NCI-H82 (cell line): ENCODE data around the gene CD40LG.

ENCODE experiments used
- DNase-seq: peaks from one replicate; lab custom pipeline; 2025; lab: John Stamatoyannopoulos, UW

CD40LG gene

DNA sequence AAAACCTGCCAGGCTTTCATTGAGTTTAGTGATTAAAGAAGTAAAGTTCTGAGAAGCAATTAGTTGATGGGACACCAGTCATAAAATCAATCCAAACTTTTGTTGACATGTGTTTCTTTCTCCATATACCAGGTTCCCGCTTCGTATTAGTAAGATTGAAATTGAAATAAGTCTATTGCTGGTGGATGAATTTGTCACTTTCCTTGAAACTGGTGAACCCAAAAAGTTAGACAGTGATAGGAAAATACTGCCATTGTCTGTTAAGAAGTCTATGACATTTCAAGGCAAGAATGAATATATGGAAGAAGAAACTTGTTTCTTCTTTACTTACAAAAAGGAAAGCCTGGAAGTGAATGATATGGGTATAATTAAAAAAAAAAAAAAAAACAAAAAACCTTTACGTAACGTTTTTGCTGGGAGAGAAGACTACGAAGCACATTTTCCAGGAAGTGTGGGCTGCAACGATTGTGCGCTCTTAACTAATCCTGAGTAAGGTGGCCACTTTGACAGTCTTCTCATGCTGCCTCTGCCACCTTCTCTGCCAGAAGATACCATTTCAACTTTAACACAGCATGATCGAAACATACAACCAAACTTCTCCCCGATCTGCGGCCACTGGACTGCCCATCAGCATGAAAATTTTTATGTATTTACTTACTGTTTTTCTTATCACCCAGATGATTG is at the start of gene CD40LG:
Gene CD40LG (plus strand): TSS at position 482 of the 684 bp plus-strand sequence. CDS start 91 bp downstream, at position 573.
- no peak for DNase-seq

DNA sequence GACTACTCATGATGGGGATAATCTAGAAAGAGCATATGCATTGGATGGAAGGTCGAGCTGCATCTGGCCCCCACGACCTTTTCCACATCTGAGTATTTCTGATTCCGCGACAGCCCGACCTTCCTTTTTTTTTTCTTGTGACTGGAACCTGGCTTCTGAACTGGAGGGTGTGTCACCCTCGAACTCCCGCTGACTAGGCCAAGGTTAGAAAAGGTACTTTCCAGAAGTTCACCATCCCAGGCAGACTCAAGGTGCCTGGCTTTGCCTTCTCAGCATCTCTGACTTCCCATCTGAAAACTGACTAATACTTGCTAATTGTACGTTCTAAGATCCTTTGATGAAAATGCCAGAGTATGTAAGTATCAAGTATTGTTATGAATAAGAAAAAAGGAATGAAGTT is 49.3 kb upstream of the CD40LG start:
- DNase-seq: no peak

DNA sequence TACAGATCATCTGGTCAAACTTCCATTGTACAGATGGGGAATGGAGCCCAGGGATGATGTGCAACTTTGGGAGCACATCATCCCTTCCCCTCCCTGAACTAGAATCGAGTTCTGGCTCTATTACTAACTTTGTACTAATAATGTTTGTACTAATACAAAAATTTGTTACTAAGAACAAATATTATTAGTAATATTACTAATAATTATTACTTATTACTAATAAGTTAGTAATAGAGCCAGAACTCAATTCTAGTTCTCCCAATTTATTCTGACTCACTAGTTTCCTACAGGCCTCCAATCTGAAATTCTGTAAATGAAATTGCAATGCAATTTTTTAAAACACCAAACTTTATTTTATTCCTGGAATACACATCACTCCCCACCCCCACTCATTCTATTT is 47.9 kb upstream of the CD40LG start:
- DNase-seq: no peak

GRCh38 chrX:136607236-136607635 is 40.7 kb upstream of the CD40LG start:
- no peak for DNase-seq

DNA sequence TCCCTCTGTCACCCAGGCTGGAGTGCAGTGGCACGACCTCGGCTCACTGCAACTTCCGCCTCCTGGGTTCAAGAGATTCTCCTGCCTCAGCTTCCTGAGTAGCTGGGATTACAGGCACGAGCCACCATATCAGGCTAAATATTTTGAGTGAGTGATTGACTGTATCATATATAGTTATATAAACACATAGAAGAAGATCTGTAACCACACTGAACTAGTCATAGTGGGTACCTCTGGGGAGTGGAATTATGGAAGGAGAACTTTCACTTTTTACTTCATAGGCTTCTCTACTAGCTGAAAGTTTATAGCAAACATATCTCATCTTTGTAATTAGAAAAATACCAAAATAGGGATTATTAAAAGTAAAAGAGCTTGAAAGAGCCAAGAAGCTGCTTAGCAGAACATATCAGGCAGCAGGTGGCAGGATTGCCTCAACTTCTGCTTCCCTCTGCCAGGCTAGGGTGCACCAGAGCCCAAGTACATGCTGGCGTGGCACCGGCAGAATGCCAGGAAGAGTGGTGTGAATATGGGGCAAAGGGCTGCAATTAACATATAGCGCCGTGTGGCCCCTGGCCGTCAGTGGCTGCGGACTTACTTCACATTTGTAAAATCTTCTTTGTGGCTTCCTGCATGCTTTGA is 39.5 kb upstream of the CD40LG start:
- peak; percentile 61 for DNase-seq

GRCh38 chrX:136616987-136617685 is 30.8 kb upstream of the CD40LG start:
- DNase-seq: peak; percentile 28

GRCh38 chrX:136619899-136620505 is 28.0 kb upstream of the CD40LG start:
- DNase-seq: no peak

DNA sequence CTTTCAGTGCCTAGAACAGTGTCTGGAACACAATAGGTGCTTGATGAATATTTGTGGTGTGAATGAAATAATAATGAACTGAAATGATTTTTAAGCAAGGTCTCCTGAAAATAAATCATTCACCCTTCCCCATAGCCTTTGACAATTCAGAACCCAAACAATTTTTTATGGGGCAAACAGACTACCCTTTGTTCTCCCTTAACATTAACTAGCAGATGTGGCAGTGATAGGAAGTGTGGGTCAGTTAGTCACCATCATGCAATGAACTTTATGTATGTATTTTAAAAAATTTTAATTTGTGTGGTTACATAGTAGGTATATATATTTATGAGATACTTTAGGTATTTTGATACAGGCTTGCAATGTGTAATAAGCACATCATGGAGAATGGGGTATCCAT is 27.2 kb upstream of the CD40LG start:
- no peak for DNase-seq

DNA sequence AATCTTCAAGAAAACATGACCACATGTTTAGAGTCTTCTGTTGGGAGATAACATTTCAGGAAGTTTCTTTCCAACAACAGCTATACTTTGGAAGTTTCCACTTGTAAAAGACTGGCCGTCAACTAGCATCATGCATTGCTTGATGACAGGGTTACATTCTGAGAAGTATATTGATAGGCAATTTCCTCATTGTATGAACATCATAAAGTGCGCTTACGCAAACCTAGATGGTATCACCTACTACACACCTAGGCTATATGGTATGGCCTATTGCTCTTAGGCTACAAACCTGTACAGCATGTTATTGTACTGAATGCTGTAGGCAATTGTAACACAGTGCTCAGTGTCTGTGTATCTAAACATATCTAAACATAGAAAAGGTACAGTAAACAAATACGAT is 25.4 kb upstream of the CD40LG start:
- DNase-seq: no peak

DNA sequence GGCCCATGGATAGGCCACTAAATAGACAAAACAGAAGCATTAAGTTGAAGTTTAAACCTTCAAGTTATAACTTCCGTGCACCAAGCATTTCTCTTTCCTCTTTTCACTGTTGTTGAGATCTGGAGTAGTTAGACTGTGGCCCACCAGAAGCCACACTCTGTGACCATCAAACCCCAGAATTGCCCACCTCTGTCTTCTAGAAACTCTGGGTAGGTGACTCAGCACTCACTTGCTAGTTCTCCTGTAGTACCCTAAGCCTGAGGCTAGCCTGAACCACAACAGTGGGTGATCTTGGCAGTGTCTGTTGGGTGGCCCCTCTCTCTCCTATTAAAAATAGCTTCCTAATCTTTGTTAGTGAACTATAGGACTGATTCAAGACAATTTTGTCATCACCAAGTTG is 24.6 kb upstream of the CD40LG start:
- no peak for DNase-seq

DNA sequence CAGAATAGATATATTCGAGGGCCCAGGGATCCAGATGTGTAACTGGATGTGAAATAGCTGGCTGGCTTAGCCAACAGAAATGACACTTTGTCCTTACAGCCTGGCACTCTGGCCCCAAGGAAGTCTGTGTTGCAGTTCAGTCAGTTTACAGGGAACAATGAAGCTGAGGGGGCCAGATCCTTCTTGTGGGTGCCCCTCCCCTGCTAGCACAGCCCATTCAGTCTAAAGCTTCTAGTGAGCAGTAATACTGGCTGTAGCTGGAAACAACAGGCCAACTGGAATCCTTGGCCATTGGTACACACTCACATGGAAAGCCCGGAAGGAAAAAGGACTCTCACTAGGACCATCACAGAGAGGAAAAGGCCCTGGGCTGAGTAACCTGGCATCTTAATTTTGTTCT is 22.7 kb upstream of the CD40LG start:
- DNase-seq: peak; percentile 44

GRCh38 chrX:136626237-136626636 is 21.7 kb upstream of the CD40LG start:
- peak; percentile 17 for DNase-seq

GRCh38 chrX:136626891-136627290 is 21.1 kb upstream of the CD40LG start:
- DNase-seq: no peak

DNA sequence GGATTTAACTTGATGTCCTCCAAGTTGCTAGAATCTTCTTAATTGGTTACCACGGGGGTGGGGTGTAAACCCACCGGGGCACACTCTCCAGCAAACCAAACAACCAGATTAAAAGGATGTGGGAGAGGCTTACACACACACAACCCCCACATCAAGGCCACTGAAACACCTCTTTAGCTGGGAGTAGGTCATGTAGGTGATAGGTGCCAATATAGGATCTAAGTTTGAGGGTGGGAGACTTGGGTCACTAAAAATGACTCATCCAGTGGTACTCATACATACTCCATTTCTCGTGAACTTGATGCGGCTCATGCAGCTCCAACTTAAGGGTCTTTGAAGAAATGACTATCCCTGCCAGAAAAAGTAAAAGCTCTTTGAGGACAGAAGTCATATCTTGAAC is 20.5 kb upstream of the CD40LG start:
- peak; percentile 14 for DNase-seq

DNA sequence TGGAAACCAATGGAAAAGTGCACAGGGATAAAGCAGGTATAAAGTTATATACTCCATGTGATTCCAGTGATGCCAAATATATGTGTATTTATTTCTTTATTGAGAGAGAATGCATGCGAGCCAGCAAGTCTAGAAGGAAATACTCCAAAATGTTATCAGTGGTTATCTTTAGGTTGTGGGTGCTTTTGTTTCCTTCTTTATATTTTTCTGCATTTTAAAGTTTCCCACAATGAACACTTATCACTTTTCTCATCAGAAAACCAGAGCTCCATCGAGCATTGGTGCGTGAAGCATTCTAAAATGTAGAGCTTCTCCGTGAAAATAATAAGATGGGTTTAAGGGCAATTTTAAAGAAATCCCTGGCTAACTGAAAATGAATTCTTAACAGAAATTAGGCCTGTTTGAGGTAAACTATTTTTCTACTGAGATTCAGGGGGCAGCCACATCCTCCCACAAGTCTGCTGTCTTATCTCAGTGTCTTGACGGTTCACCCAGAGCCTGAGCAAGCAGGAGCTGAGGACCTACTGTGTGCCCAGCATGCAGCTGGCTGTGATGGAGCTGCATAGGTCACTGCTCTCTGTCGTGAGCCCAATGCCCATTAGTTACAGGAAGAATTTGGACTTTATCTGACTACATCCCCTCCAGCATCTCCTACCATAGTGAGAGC is 18.7 kb upstream of the CD40LG start:
- DNase-seq: no peak

- DNase-seq: no peak
These were observed 17.1 kb upstream of the CD40LG start for GRCh38 chrX:136630881-136631280.

DNA sequence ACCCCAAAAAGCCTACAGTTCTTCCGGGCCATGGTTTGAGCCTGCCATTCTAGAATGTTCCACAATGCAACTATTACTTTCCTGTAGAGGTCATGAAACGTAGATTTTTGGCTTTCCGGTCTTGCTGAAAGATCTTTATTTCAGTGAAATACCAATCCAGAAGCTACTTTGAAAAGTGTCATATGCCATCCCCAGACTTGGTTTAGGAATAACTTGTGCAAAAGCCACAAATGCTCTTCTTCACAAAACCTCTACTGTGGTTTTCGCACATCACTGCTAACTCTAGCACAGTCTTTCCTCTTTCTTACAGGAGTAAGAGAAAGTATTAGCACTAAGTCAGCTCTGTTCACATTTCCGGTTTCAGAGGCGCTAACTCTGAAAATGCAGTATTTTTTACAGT is 12.7 kb upstream of the CD40LG start:
- no peak for DNase-seq

GRCh38 chrX:136636121-136636520 is 11.8 kb upstream of the CD40LG start:
- peak; percentile 92 for DNase-seq

GRCh38 chrX:136639506-136640176 is 8.3 kb upstream of the CD40LG start:
- DNase-seq: no peak

DNA sequence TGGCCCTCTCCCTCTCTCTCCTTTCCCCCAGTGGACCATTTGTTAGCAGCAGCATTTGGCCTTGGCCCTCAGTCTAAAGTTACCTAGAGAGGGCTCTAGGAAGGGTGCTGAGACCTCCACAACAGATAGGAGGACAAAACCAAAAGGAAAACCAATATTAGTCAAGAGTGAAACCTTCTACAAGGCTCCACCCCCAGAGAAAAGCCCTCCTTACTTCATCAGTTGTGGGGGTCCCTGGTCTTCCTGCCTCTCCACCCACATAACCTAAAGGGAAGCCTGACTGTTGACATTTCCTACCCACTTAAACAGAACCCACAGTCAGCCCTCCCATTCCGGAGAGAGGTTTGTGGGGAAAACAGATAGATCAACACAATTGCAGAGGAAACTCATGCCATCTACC is 4.7 kb upstream of the CD40LG start:
- DNase-seq: no peak

DNA sequence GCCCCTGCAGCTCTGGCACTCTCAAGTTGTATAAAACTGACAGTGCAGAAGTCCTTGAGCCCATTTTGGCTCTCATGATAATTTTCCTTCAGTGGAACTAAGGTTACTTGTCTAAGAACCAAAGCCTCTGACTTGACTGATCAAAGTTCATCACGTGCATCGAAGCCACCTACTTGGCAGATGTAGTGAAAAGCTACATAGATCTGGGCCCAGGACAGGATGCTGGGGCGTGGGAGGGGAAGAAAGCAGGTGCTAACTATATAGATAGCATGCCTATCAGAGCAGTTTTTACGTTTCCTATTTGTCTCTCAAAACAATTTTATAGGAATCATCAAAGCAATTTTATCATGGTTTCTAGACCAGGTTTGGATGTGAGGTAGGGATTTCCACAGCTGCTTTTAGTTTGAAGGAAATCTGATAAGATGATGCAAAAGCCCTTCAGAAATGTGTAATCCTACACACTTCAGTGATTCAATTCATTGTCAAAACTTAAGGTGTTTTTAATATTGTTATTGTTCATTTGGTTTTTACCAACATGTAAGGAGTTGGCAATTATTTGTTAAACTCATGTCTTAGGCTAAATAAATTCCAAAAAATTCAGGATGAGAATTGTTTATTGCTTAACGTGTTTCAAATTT is 1.2 kb upstream of the CD40LG start:
- DNase-seq: no peak
